Measurements from ENCODE around the gene CMPK1.
"Not testable (repeated sequence)": the region's sequence is repeated elsewhere in the genome, so short reads cannot be mapped to it uniquely, and the experiment has no call there.

Gene CMPK1

GRCh38 chr1:47337350-47337749 is 3.8 kb downstream of the CMPK1 start:
- no peak for TF ChIP-seq YY1 (IDR thresholded peaks at IDR 0.05; ENCODE audit: insufficient read depth, insufficient read length)
- TF ChIP-seq SUZ12 (IDR thresholded peaks at IDR 0.05; ENCODE audit: extremely low read depth, insufficient read depth, insufficient read length) = no peak
- no peak for TF ChIP-seq ZNF274 (IDR thresholded peaks at IDR 0.05; ENCODE audit: low read depth, low read length)
- H3K4me1 ChIP-seq (ENCODE audit: insufficient read depth, insufficient read length) = peaks cover 2% of the 10 kb centered on the region

GRCh38 chr1:47338249-47339077 is 4.9 kb downstream of the CMPK1 start:
- no peak overlapping the region for H3K4me3 ChIP-seq (ENCODE audit: insufficient read length, low read depth)
- no peak overlapping the region for H3K9ac ChIP-seq (ENCODE audit: insufficient read length, low read depth)
- H3K4me1 ChIP-seq (ENCODE audit: insufficient read depth, insufficient read length) = no peaks in the 10 kb centered on the region
- DNase-seq (ENCODE audit: low read depth, low spot score) = no peak
- no peaks in the 10 kb centered on the region for H3K27me3 ChIP-seq (ENCODE audit: insufficient read depth, insufficient read length)
- TF ChIP-seq SUZ12 (IDR thresholded peaks at IDR 0.05; ENCODE audit: extremely low read depth, insufficient read depth, insufficient read length) = no peak
- peaks cover 19% of the 10 kb centered on the region for H3K36me3 ChIP-seq (ENCODE audit: insufficient read depth, insufficient read length, low read length)
- H3K9me3 ChIP-seq (ENCODE audit: insufficient read depth, low read length) = no peaks in the 10 kb centered on the region

More at GRCh38 chr1:47337350-47337749, 3.8 kb downstream of the CMPK1 start:
- DNase-seq (ENCODE audit: low read depth, low spot score) = no peak
- no peaks in the 10 kb centered on the region for H3K9me3 ChIP-seq (ENCODE audit: insufficient read depth, low read length)
- peaks cover 14% of the 10 kb centered on the region for H3K36me3 ChIP-seq (ENCODE audit: insufficient read depth, insufficient read length, low read length)
- no peaks in the 10 kb centered on the region for H3K27me3 ChIP-seq (ENCODE audit: insufficient read depth, insufficient read length)
- H3K9ac ChIP-seq (ENCODE audit: insufficient read length, low read depth) = no peak overlapping the region
- H3K4me3 ChIP-seq (ENCODE audit: insufficient read length, low read depth) = no peak overlapping the region

GRCh38 chr1:47340227-47340626 is 6.6 kb downstream of the CMPK1 start:
- DNase-seq (ENCODE audit: low read depth, low spot score) = no peak
- Histone ChIP-seq H3K4me3 (ENCODE audit: insufficient read length, low read depth) (no peak overlapping the region), H3K9me3 (ENCODE audit: insufficient read depth, low read length) (no peaks in the 10 kb centered on the region), H3K4me1 (ENCODE audit: insufficient read depth, insufficient read length) (no peaks in the 10 kb centered on the region), H3K9ac (ENCODE audit: insufficient read length, low read depth) (no peak overlapping the region), H3K36me3 (ENCODE audit: insufficient read depth, insufficient read length, low read length) (peaks cover 22% of the 10 kb centered on the region), H3K27me3 (ENCODE audit: insufficient read depth, insufficient read length) (no peaks in the 10 kb centered on the region)
- TF ChIP-seq YY1 (IDR thresholded peaks at IDR 0.05; ENCODE audit: insufficient read depth, insufficient read length) (no peak), SUZ12 (IDR thresholded peaks at IDR 0.05; ENCODE audit: extremely low read depth, insufficient read depth, insufficient read length) (no peak), ZNF274 (IDR thresholded peaks at IDR 0.05; ENCODE audit: low read depth, low read length) (no peak)

- H3K9me3 ChIP-seq (ENCODE audit: insufficient read depth, low read length); H3K9ac ChIP-seq (ENCODE audit: insufficient read length, low read depth); H3K36me3 ChIP-seq (ENCODE audit: insufficient read depth, insufficient read length, low read length); H3K27me3 ChIP-seq (ENCODE audit: insufficient read depth, insufficient read length); H3K4me1 ChIP-seq (ENCODE audit: insufficient read depth, insufficient read length); DNase-seq (ENCODE audit: low read depth, low spot score); H3K4me3 ChIP-seq (ENCODE audit: insufficient read length, low read depth): not testable (repeated sequence)
Measured at GRCh38 chr1:47346979-47347378, 13.4 kb downstream of the CMPK1 start.

- Histone ChIP-seq H3K4me3 (ENCODE audit: insufficient read length, low read depth) (no peak overlapping the region), H3K9ac (ENCODE audit: insufficient read length, low read depth) (no peak overlapping the region), H3K4me1 (ENCODE audit: insufficient read depth, insufficient read length) (no peaks in the 10 kb centered on the region), H3K36me3 (ENCODE audit: insufficient read depth, insufficient read length, low read length) (peaks cover 8% of the 10 kb centered on the region), H3K27me3 (ENCODE audit: insufficient read depth, insufficient read length) (no peaks in the 10 kb centered on the region), H3K9me3 (ENCODE audit: insufficient read depth, low read length) (no peaks in the 10 kb centered on the region)
- TF ChIP-seq YY1 (IDR thresholded peaks at IDR 0.05; ENCODE audit: insufficient read depth, insufficient read length) (no peak), ZNF274 (IDR thresholded peaks at IDR 0.05; ENCODE audit: low read depth, low read length) (no peak), SUZ12 (IDR thresholded peaks at IDR 0.05; ENCODE audit: extremely low read depth, insufficient read depth, insufficient read length) (no peak)
- no peak for DNase-seq (ENCODE audit: low read depth, low spot score)
Measured at GRCh38 chr1:47347735-47348134, 14.1 kb downstream of the CMPK1 start.

- Histone ChIP-seq H3K27me3 (ENCODE audit: insufficient read depth, insufficient read length) (no peaks in the 10 kb centered on the region), H3K36me3 (ENCODE audit: insufficient read depth, insufficient read length, low read length) (peaks cover 5% of the 10 kb centered on the region), H3K4me3 (ENCODE audit: insufficient read length, low read depth) (no peak overlapping the region), H3K4me1 (ENCODE audit: insufficient read depth, insufficient read length) (no peaks in the 10 kb centered on the region), H3K9ac (ENCODE audit: insufficient read length, low read depth) (no peak overlapping the region), H3K9me3 (ENCODE audit: insufficient read depth, low read length) (no peaks in the 10 kb centered on the region)
- DNase-seq (ENCODE audit: low read depth, low spot score) = no peak
- no peak for TF ChIP-seq YY1 (IDR thresholded peaks at IDR 0.05; ENCODE audit: insufficient read depth, insufficient read length)
- no peak for TF ChIP-seq ZNF274 (IDR thresholded peaks at IDR 0.05; ENCODE audit: low read depth, low read length)
- TF ChIP-seq SUZ12 (IDR thresholded peaks at IDR 0.05; ENCODE audit: extremely low read depth, insufficient read depth, insufficient read length) = no peak
Measured at GRCh38 chr1:47348246-47348645, 14.7 kb downstream of the CMPK1 start.

- H3K9ac ChIP-seq (ENCODE audit: insufficient read length, low read depth) = no peak overlapping the region
- DNase-seq (ENCODE audit: low read depth, low spot score) = no peak
- TF ChIP-seq YY1 (IDR thresholded peaks at IDR 0.05; ENCODE audit: insufficient read depth, insufficient read length) (no peak), SUZ12 (IDR thresholded peaks at IDR 0.05; ENCODE audit: extremely low read depth, insufficient read depth, insufficient read length) (no peak), ZNF274 (IDR thresholded peaks at IDR 0.05; ENCODE audit: low read depth, low read length) (no peak)
- no peaks in the 10 kb centered on the region for H3K9me3 ChIP-seq (ENCODE audit: insufficient read depth, low read length)
- H3K4me1 ChIP-seq (ENCODE audit: insufficient read depth, insufficient read length) = no peaks in the 10 kb centered on the region
- H3K4me3 ChIP-seq (ENCODE audit: insufficient read length, low read depth) = no peak overlapping the region
- no peaks in the 10 kb centered on the region for H3K27me3 ChIP-seq (ENCODE audit: insufficient read depth, insufficient read length)
- no peaks in the 10 kb centered on the region for H3K36me3 ChIP-seq (ENCODE audit: insufficient read depth, insufficient read length, low read length)
Measured at GRCh38 chr1:47351305-47351704, 17.7 kb downstream of the CMPK1 start.
